ENCODE results near the gene MPPE1.

- TF ChIP-seq CTCF (IDR thresholded peaks at IDR 0.05): no peak
- no peak for TF ChIP-seq EP300 (IDR thresholded peaks at IDR 0.05)
- no peak for TF ChIP-seq POLR2A (IDR thresholded peaks at IDR 0.05)
Measured at GRCh38 chr18:11906926-11907874, 917 bp downstream of the MPPE1 start.

All from gastroesophageal sphincter (tissue), 3 donors.